ENCODE measurements around the gene HSD3B7.

DNA sequence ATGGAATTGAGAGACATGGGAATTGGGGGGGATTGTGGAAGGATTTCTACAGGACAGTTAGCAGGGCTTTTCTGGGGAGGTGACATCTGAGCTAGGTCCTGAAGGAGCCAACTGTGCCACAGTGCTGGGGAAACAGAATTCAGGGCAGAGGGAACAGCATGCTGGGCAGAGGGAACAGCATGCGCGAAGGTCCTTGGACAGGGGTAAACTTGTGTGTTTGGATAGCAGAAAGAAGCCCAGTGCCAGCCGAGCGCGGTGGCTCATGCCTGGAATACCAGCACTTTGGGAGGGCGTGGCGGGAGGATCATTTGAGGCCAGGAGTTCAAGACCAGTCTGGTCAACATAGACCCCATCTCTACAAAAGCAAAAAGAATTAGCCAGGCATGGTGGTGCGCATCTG, 21.6 kb downstream of the HSD3B7 start:
- TF ChIP-seq, protein P1, sequence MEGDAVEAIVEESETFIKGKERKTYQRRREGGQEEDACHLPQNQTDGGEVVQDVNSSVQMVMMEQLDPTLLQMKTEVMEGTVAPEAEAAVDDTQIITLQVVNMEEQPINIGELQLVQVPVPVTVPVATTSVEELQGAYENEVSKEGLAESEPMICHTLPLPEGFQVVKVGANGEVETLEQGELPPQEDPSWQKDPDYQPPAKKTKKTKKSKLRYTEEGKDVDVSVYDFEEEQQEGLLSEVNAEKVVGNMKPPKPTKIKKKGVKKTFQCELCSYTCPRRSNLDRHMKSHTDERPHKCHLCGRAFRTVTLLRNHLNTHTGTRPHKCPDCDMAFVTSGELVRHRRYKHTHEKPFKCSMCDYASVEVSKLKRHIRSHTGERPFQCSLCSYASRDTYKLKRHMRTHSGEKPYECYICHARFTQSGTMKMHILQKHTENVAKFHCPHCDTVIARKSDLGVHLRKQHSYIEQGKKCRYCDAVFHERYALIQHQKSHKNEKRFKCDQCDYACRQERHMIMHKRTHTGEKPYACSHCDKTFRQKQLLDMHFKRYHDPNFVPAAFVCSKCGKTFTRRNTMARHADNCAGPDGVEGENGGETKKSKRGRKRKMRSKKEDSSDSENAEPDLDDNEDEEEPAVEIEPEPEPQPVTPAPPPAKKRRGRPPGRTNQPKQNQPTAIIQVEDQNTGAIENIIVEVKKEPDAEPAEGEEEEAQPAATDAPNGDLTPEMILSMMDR (IDR thresholded peaks at IDR 0.05), result no peak
- no peak for TF ChIP-seq POLR2A (IDR thresholded peaks at IDR 0.05)

Data from Peyer's patch (tissue), 4 donors.